GM12892 (cell line): ENCODE measurements around the gene RHOT2.

Source experiments
- POLR2A ChIP-seq: IDR thresholded peaks from 2 replicates; pipeline ENCODE4 v1.6.1; 2011; ENCODE audit warnings: low read depth, low read length, control low read depth
- POLR2AphosphoS5 ChIP-seq: IDR thresholded peaks from 2 replicates; pipeline ENCODE4 v1.6.1; 2011; ENCODE audit warnings: low read depth, low read length, control low read depth

GRCh38 chr16:638034-638543 is 29.8 kb upstream of the RHOT2 start:
- TF ChIP-seq POLR2A (no peak), POLR2AphosphoS5 (no peak)
